Fibroblast of the aortic adventitia (primary cell): ENCODE measurements around the gene GLYR1. TPM values are rescaled to one million over a fixed set of nuclear protein-coding genes. Genes with fewer than 3 reads are reported as not detected.

ENCODE experiments used
- DNase-seq: peaks from one replicate; pipeline ENCODE4 v3.0.0-alpha.2; 2010; ENCODE audit warnings: low read depth
- H3K4me3 ChIP-seq: 2 replicates; pipeline ENCODE4 v1.5.1; 2011; ENCODE audit warnings: low read depth, mild to moderate bottlenecking, control low read depth, low read length, moderate library complexity
- CTCF ChIP-seq: IDR thresholded peaks from 2 replicates; pipeline ENCODE4 v1.5.1; 2011; ENCODE audit warnings: mild to moderate bottlenecking, low read length, control low read depth, inconsistent platforms; ENCODE audit not compliant: insufficient read depth
- total RNA-seq: library from RNA; depleted of rRNA; stranded (reverse); fragments of >200 nt; gene quantifications from 2 replicates; pipeline ENCODE4 v1.2.3, GENCODE V29; 2012; ENCODE audit warnings: low replicate concordance

Gene GLYR1
- total RNA-seq, 1 donor, result 55.0 TPM

- peak overlapping the region; percentile 63 for H3K4me3 ChIP-seq
- DNase-seq, result peak; percentile 32
- no peak for TF ChIP-seq CTCF
Measured at GRCh38 chr16:4850211-4850610, 3.1 kb upstream of the GLYR1 start.

- TF ChIP-seq CTCF, result no peak
- DNase-seq, result peak; percentile 76
- H3K4me3 ChIP-seq, result peak overlapping the region; percentile 71
Measured at GRCh38 chr16:4847774-4848587, 893 bp upstream of the GLYR1 start.

- DNase-seq, result peak; percentile 51
- peak overlapping the region; percentile 83 for H3K4me3 ChIP-seq
- TF ChIP-seq CTCF, result no peak
Measured at GRCh38 chr16:4846503-4846900, 586 bp downstream of the GLYR1 start.

GRCh38 chr16:4840984-4841383, 6.1 kb downstream of the GLYR1 start:
- DNase-seq, result no peak
- no peak for TF ChIP-seq CTCF
- H3K4me3 ChIP-seq, result no peak overlapping the region

GRCh38 chr16:4839942-4840341, 7.1 kb downstream of the GLYR1 start:
- no peak for DNase-seq
- no peak for TF ChIP-seq CTCF
- H3K4me3 ChIP-seq, result no peak overlapping the region

- no peak for DNase-seq
Measured at GRCh38 chr16:4837733-4838501, 9.2 kb downstream of the GLYR1 start.

More at GRCh38 chr16:4837733-4838501, 9.2 kb downstream of the GLYR1 start:
- H3K4me3 ChIP-seq, result no peak overlapping the region
- TF ChIP-seq CTCF, result no peak
